ENCODE results near the gene HFE. TPM values are rescaled to one million over a fixed set of nuclear protein-coding genes. Genes with fewer than 3 reads are reported as not detected.

HFE gene
- total and polyA plus RNA-seq, 2 of the 13 experiments (the other 11 are each of a cell fraction or from before 2014, with no cell fraction given): 3.7 to 6.3 TPM

- TF ChIP-seq ZNF576 (CRISPR knock-in tag; IDR thresholded peaks at IDR 0.05): 0 out of 2 replicates have a peak, but pooled peaks have one; percentile 20
- TF ChIP-seq ZNF556 (CRISPR knock-in tag; IDR thresholded peaks at IDR 0.05; ENCODE audit: borderline replicate concordance): no peak
- peak; percentile 84 for TF ChIP-seq IRF9 (CRISPR knock-in tag; IDR thresholded peaks at IDR 0.05; ENCODE audit: borderline replicate concordance)
- TF ChIP-seq MAFG (CRISPR knock-in tag; IDR thresholded peaks at IDR 0.05): no peak
- no peak for TF ChIP-seq NFRKB (IDR thresholded peaks at IDR 0.05)
- peak; percentile 88; the same call in 1 of the 2 replicates for TF ChIP-seq ZNF619 (CRISPR knock-in tag; IDR thresholded peaks at IDR 0.05)
- TF ChIP-seq ZNF629 (CRISPR knock-in tag; conservative IDR thresholded peaks at IDR 0.05): peak; percentile 54
- TF ChIP-seq FOSL1 (CRISPR knock-in tag; IDR thresholded peaks at IDR 0.05; ENCODE audit: borderline replicate concordance): peak; percentile 55; the same call in 1 of the 2 replicates
- no peak for TF ChIP-seq ZNF34 (CRISPR knock-in tag; IDR thresholded peaks at IDR 0.05; ENCODE audit: borderline replicate concordance)
- TF ChIP-seq RFX3 (CRISPR knock-in tag; IDR thresholded peaks at IDR 0.05): no peak
- TF ChIP-seq HNF1B (CRISPR knock-in tag; IDR thresholded peaks at IDR 0.05): peak; percentile 67
- peak; percentile 66; the same call in 1 of the 2 replicates for TF ChIP-seq ZNF362 (CRISPR knock-in tag; IDR thresholded peaks at IDR 0.05; ENCODE audit: borderline replicate concordance)
- no peak for TF ChIP-seq ZNF121 (CRISPR knock-in tag; IDR thresholded peaks at IDR 0.05)
- TF ChIP-seq PAXIP1 (CRISPR knock-in tag; conservative IDR thresholded peaks at IDR 0.05): no peak
- TF ChIP-seq ZBTB49 (CRISPR knock-in tag; IDR thresholded peaks at IDR 0.05; ENCODE audit: borderline replicate concordance): peak; percentile 83
- TF ChIP-seq SOX5 (CRISPR knock-in tag; IDR thresholded peaks at IDR 0.05; ENCODE audit: borderline replicate concordance): peak; percentile 56
Observed at GRCh38 chr6:26055719-26056582, 31.3 kb upstream of the HFE start (continued).
